Measurements from ENCODE around the gene HMGA1.
A peak's percentile ranks its signal among the peaks of the same experiment; 100 is the strongest.

The HMGA1 gene

GRCh38 chr6:34225551-34225950, 11.1 kb upstream of the HMGA1 start:
- DNase-seq: no peak

- no peak for DNase-seq
Measured at GRCh38 chr6:34226066-34226465, 10.6 kb upstream of the HMGA1 start.

- no peak for DNase-seq
Measured at GRCh38 chr6:34226731-34227586, 9.7 kb upstream of the HMGA1 start.

GRCh38 chr6:34227761-34228421, 8.8 kb upstream of the HMGA1 start:
- DNase-seq: no peak

GRCh38 chr6:34229877-34230276, 6.8 kb upstream of the HMGA1 start:
- DNase-seq: no peak

- no peak for DNase-seq
Measured at GRCh38 chr6:34230653-34231371, 5.9 kb upstream of the HMGA1 start.

- no peak for DNase-seq
Measured at GRCh38 chr6:34231566-34232336, 4.9 kb upstream of the HMGA1 start.

- no peak for DNase-seq
Measured at GRCh38 chr6:34232901-34233300, 3.8 kb upstream of the HMGA1 start.

- DNase-seq: no peak
Measured at GRCh38 chr6:34233867-34234266, 2.8 kb upstream of the HMGA1 start.

GRCh38 chr6:34234667-34235306, 1.9 kb upstream of the HMGA1 start:
- DNase-seq: no peak

GRCh38 chr6:34235307-34236130, 1.2 kb upstream of the HMGA1 start:
- DNase-seq: peak; percentile 10

- DNase-seq: no peak
Measured at GRCh38 chr6:34236131-34236442, 586 bp upstream of the HMGA1 start.

GRCh38 chr6:34237316-34237721, 646 bp downstream of the HMGA1 start:
- peak; percentile 15 for DNase-seq

- DNase-seq: no peak
Measured at GRCh38 chr6:34237722-34238584, 1.3 kb downstream of the HMGA1 start.

- no peak for DNase-seq
Measured at GRCh38 chr6:34238585-34239499, 2.2 kb downstream of the HMGA1 start.

- no peak for DNase-seq
Measured at GRCh38 chr6:34239500-34239825, 2.8 kb downstream of the HMGA1 start.

GRCh38 chr6:34239893-34240292, 3.2 kb downstream of the HMGA1 start:
- no peak for DNase-seq

GRCh38 chr6:34240329-34241248, 3.9 kb downstream of the HMGA1 start:
- DNase-seq: no peak
